Adipose tissue (tissue), 3 donors: ENCODE data around the gene TM4SF18. TPM values are rescaled to one million over a fixed set of nuclear protein-coding genes. Genes with fewer than 3 reads are reported as not detected.

ENCODE experiments used
- H3K27ac ChIP-seq: one replicate; pipeline ENCODE4 v1.5.1; 2013; ENCODE audit warnings: low read depth, low read length
- WGBS, 3 donors: extraction: QIAGEN DNeasy Blood & Tissue Kit; methylation state at CpG; one replicate each; pipeline ENCODE4 v1.1.7; 2013; 5-methylcytosine and 5-hydroxymethylcytosine counted together
- polyA plus RNA-seq, 3 donors: library from polyadenylated mRNA; stranded (reverse); fragments of 200-250 nt; gene quantifications; one replicate each; pipeline ENCODE4 v1.2.3, GENCODE V29; 2013
- donor health status: healthy with polysubstance abuse.
- donor health status: Bipolar disorder and iron deficiency.
- donor health status: healthy.

TM4SF18 gene
- polyA plus RNA-seq, 3 donors = 4.2 to 25.1 (median 5.4) TPM

DNA sequence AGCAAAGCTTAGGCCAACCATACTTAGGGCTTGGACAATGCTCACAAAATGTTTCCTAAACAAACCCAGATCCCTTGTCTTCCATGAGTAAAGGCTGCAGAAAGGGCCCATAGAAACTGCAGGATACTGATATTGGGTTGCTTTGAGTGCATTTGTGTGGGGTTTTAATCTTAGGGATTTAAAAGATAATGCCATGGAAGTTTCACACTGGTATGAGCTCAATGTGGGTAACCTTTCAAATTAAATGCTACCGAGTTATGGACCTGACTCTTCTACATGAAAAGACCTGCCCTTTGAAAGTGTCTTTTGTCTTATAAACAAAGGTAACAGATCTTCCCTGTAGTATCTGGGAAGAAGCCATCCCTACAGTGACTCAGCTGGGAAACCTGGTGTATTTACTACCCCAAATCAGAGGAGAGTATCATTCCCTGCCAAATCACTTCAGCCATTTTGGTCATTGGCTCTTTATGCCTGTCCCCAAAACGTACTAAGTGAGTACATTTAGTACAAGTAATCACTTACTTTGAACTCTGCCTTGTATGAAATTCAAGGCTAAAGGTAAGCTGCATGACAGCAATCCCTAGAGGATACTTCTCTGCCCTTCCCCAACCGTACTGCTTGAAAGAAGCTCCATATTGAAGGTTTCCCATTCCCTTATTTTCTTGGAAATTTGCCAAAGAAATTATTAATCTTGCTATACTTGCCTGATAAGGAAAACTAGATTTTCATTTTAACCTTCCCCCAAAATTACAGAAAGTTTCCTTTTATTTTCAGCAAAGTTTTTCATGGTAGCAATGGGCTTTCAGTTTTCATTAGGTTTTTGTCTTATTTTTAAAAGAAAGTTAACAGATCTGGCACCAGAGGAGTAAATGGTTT, 36.8 kb upstream of the TM4SF18 start:
- WGBS, 3 donors = 45 to 56% (median 45%) methylated on average over 3 of the region's 3 CpGs

DNA sequence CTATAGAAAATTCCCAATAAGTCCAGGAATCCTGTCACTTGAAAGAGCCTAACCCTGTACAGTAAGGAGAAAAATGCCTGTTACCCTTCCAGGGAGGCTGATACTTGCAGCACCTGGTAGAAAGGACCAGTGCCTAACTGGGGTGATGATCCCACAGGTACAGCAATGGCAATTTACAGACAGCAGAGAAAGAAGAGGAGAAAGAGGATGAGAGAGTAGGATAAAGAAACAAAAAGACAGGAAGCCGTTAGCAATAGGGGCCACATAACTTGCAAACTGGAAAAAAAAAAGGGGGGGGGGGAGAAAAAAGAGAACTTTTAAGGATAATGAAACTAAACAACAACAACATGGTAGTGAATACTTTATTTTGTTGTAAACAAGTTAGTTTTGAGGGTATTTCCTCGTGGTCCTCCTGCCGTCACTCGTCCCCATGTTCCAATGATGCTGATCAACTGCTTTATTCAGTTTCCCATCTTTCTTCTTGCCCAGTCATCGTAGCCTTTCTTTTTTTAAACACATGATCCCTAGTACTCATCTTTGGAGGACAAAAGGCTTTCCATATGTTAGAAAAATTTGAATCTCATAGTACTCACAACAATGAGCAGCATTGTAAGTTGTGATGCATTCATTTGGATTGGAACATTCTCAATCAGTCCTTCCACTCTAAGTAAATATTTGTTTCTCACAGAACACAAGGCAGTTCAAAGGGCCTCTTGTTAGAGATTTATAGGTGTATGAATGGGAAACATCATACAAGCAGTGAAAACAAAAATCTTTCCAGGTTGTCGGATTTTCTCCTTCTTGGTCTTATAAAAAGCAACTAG, 35.5 kb upstream of the TM4SF18 start:
- H3K27ac ChIP-seq = no peak overlapping the region
- 67 to 81% (median 79%) methylated on average over 6 of the region's 6 CpGs for WGBS, 3 donors

More for the DNA sequence above, 36.8 kb upstream of the TM4SF18 start:
- H3K27ac ChIP-seq = no peak overlapping the region

DNA sequence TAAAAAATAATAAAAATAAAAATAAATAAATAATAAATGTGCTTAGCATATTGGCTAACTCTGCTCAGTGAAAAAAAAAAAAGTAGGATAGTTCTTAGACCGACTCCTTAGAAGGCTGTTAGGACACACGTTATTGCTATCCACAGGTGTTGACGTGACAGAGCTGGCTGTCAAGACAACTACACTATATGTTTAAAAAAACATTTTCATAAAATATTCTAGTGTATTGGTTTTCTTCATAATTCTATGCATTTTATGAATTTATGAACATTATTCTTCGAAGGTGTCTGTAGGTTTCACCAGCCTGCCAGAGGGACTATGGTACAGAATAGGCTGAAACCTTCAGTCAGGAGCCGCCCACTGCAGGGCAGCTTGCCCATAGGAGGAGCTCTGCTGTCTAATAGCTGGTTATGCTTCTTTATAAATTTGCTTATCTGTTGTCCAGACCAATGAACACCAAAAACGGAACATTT, 34.8 kb upstream of the TM4SF18 start:
- WGBS, 3 donors = 82 to 89% (median 87%) methylated on average over 6 of the region's 6 CpGs
- no peak overlapping the region for H3K27ac ChIP-seq

DNA sequence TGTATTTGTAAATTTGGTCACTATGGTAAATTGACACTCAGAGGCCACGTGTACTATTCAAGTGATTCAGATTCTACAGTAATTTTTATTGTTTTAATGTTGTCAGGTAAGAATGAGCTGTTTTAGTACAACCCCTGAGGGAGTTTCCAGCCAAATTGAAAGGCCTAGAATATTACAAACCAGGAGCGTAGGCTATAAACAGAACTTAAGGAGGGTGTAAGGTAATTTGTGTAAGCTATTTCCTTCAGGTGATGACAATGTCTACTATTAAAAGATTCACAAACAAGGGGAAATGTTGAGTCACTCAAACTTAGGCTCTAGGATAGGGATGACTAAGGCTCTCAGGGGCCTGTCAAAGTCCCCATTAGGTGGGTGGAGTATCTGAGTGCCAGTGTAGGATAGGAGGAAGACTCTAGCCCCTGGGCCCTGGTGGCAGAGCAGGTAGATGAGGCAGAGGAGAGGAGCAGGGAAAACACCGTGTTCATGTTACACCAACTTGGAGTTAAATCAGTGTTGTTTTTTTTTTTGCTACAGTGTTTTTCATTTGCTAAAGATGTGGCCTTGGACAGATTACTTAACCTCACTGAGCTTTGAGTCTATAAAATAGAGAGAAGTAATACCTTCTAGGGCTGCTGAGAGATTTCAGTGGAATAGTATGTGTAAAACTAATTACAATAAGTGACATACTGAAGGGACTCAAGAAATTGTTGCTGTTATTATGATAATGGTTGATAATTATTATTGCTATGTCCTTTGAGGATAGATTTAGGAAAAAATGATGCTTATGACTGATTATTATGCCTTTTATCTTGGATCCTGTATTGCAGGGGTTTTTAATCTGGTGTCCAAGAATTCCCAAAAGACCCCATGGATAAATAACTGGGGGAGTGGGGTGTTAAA, 33.8 kb upstream of the TM4SF18 start:
- no peak overlapping the region for H3K27ac ChIP-seq
- WGBS, 3 donors = 67 to 74% (median 71%) methylated on average over 3 of the region's 3 CpGs

DNA sequence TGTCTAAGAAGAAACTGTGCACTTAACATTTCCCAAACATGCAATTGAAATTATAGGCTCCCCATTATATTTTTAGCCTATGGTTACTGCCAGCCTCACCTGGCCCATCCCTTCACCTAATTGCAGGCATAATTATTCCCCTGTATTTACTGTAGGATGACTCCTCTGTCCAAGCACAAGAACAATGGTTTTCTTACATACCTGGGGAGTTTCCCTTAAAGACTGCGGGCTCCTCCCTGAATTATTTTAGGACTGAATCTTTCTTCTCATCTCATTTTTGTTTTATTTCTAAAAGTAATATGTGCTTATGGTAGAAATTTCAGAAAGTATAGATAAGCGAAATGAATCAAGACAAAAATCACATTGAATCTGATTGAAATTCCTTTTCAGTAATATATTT, 32.6 kb upstream of the TM4SF18 start:
- 91 to 98% (median 94%) methylated on average over 2 of the region's 2 CpGs for WGBS, 3 donors
- H3K27ac ChIP-seq = no peak overlapping the region

DNA sequence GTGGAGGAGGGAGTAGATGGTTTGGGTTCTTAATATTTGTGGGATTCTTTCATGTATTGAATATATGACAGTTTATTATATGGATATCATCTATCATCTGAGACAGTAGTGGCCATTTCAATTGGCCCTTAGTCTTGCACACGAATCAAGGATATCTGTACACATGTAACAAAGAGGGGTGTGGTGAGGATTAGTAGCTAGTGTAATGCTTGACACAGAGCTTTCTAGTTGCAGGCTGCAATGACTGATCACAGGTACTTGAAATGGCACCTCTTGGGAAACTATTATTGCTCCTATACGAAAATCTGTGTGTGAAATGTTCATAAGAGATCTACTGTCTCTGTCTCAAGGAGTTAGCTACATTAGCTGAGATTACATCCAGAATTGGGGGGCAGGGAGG, 31.2 kb upstream of the TM4SF18 start:
- H3K27ac ChIP-seq = no peak overlapping the region
- 85 to 92% (median 89%) methylated on average over 2 of the region's 2 CpGs for WGBS, 3 donors

DNA sequence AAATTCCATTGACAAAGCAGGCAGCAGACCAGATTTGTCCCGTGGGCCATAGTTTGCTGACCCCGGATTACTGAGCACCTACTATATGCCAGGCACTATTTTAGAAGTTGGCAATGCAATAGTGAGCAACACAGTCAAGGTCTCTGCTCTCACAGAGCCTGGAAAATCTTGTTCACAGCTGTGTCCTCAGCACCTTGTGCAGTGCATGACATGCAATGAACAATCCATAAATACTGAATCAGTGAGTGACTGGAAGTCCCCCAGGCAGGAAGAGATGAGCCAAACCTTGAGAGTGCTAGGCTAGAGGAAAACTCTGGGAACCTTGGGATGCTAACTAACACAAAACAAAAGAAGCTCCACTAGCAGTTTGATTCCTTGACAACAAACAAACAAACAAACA, 29.6 kb upstream of the TM4SF18 start:
- no peak overlapping the region for H3K27ac ChIP-seq
- WGBS, 3 donors = 54 to 74% (median 71%) methylated on average over 2 of the region's 2 CpGs

DNA sequence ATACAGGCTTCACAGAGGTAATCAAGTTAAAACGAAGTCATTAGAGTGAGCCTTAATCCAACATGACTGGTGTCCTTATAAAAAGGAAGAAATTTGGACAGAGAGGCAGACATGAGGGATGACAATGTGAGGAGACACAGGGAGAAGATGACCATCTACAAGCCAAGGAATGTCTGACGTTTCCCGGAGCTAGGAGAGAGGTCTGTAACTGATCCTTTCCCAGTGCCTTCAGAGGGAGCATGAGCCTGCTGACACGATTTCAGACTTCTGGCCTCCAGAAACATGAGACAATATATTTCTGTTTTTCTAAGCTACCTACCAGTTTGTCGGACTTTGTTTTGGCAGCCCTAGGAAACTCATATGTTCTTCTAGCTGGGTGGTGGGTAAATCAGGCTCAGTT, 28.9 kb upstream of the TM4SF18 start:
- WGBS, 3 donors = 78 to 88% (median 86%) methylated on average over 5 of the region's 5 CpGs
- no peak overlapping the region for H3K27ac ChIP-seq

DNA sequence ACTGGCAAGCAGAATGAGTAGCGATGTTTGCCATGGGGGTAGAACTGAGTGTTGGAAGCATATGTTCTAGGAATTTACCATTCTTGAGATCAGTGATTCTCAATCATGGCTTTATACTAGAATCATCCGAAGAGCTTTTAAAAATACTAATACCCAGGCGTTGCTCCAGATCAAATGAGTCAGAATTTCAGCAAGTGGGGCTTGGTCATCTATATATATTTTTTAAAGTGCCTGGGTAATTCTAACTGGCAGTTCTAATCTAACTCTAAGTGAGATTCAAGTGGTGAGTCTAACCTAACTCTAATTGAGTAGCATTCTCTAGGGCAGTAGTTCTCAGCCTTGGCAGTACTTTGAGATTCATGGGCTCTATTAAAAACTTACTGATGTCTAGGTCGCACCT, 23.2 kb upstream of the TM4SF18 start:
- no peak overlapping the region for H3K27ac ChIP-seq
- 57 to 91% (median 80%) methylated on average over 4 of the region's 4 CpGs for WGBS, 3 donors

DNA sequence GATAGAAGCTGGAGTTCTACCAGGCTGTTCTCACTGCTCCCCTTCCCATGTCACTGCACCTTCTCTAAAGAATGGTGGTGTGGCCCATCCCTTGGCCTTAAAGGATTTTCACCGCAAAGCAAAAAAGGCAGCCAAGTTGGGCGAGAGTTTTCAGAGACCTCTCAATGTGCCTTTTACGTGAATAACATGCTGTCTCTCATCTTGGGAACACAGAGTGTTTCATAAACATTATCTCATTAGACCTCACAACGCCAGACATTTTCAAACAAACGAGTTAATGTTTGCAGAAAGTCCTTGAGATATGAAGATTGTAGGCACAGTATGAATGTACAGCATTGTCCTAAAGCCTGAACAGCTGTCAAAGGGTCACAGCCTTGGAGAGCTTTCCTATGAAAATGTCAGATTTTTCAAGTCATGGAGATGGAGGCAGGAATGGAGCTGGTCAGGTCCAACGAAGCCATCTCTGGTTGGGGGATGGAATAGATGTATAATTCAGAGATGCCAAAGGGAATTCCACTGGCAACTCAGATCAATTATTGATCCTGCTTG, 22.7 kb upstream of the TM4SF18 start:
- H3K27ac ChIP-seq = no peak overlapping the region
- 25 to 88% (median 79%) methylated on average over 6 of the region's 6 CpGs for WGBS, 3 donors

DNA sequence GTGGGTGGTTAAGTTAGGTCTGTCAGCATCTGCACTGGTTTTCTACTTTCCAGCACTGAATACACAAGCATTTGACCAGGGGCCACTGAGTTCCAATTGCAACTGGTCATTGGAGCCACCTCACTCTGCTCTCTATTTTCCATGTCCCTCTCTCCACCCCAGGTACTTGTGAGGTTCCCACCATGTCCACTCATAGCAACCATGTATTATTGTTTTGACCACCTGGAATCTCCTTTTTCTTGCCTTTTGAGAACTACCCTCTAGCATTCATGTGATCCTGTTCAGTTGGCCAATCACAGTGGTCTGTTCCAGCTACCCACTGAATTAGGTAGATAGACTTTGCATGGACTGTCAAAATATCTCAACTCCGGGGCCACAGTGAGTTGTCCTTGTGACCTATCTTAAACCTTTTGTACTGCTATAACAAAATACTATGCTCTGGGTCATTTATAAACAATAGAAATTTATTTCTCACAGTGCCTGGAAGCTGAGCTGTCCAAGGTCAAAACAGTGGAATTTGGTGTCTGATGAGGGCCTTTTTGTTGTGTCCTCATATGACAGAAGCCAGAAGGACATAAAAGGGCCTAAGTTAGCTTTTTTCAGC, 20.2 kb upstream of the TM4SF18 start:
- H3K27ac ChIP-seq = no peak overlapping the region

DNA sequence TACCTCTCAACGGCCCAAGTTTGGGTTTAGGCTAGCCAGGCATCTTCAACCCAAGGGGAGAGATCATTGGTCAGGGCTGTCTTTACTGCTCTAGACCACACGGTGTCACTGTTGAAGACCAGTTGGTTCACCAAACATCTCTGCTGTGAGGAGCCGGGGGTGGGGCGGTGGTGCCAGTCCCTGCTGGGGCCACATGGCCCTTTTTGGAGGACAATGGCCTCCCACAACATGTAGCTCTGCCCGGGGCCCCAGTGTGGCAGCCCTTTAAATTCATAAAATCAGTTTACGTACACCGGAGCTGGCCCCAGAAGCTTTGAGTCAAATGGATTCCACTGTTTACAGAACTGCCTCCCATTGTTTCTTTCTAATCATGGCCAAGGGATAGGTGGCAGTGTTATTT, 19.1 kb upstream of the TM4SF18 start:
- no peak overlapping the region for H3K27ac ChIP-seq
- 47 to 49% (median 47%) methylated on average over 7 of the region's 7 CpGs for WGBS, 3 donors

More for the DNA sequence above, 20.2 kb upstream of the TM4SF18 start:
- WGBS, 3 donors = 46 to 86% (median 71%) methylated on average over 1 of the region's 1 CpG

DNA sequence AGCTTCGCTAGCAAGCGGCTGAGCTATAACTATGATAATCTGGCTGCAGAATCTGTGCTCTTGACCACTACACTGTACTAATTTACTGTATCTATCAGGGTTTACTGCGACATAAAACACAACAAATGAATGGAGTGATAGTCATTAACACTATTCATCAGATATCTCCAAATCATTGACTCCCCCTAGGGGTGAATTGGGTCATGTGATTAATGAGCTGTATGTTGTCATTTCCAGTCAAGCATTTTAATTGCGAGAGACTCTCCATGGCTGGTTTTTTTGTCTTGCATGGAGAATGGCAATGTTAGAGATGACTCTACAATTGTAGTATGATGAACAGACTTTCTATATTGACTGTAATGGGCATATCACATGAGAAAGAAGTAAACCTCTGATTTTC, 10.5 kb upstream of the TM4SF18 start:
- WGBS, 3 donors = 92 to 96% (median 93%) methylated on average over 4 of the region's 4 CpGs
- H3K27ac ChIP-seq = no peak overlapping the region

DNA sequence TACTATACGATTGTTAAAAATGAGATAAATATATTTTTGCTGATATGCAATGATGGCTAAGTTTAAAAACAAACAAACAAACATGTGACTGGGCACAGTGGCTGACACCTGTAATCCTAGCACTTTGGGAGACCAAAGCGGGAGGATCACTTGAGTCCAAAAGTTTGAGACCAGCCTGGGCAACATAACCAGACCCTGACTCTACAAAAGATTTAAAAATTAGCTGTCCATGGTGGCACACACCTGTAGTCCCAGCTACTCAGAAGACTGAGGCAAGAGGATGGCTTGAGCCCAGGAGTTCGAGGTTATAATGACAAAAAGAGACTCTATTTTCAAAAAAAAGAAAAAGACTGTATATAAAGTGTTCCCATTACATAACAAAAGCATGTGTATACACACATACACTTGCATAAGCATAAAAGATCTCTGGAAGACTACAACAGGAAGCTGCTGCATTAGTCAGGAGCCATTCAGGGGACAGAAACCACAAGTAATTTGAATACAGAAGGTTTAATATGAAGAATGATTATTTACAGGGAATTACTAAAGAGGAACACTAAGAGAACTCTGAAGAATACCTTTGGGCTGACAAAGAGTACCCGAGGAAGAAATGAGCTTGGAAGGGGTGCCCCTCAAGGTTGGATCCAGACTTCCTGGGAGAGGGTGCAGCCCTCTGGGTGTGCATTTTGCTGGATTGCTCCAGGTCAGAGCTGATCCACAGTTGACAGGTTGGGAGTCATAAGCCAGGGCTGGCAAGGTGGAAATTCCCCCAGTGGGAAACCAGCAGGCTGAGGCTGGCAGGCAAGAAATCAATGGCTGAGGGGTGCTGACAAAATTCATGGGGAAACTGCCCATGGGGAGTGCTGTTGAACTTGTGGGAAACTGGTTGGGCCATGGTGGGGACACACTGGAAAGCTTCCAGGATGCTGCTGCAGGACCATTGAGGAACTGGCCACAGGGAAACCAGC, 9.3 kb upstream of the TM4SF18 start:
- WGBS, 3 donors = 73 to 82% (median 74%) methylated on average over 4 of the region's 4 CpGs
- no peak overlapping the region for H3K27ac ChIP-seq

DNA sequence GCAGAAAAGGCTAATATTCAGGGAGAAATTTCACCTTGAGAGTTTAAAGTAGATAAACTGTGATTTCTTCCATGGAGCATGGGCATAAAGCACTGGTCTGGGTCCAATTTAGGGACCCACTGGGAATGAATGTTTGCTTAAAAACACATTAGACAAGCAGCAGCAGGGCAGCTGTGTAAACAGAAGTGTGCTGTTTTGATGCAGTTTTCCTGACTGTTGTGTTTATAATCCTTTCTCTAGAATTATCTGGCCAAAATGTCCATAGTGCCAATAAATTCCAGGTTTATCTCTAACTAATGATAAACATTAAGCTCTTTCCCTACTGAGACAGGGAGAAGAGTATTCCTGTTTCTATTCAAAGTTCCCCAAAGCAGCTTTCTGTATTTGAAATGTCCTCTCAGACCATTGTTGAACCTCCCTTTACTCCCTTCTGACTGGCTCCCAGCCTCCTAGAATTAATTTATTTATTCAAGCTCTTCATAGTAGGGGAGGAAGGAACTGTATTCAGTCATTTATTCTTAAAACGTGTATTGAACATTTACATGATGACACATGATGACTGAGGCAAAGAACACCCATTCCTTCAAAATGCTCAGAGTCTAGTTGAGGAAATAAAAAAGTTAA, 7.0 kb upstream of the TM4SF18 start:
- peak overlapping the region; percentile 38 for H3K27ac ChIP-seq
- 10 to 17% (median 14%) methylated on average over 1 of the region's 1 CpG for WGBS, 3 donors

DNA sequence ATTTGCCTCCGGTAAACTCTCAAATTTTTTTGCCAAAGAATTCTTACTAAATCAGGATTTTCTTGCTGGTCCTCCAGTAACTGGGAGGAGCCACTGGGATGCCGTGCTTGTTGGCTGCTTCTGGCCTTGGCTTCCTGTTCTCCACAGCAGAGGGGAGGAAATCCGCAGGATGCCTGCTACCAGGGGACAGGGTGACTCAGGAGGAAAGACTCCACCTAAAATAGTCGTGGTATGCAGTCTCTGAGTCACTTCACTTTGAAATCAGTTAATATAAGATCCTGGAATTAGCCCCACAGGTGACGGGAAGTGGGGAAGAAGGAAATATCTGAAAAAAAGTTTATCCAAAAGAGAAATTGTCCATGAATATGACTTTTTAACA, 6.5 kb upstream of the TM4SF18 start:
- H3K27ac ChIP-seq = no peak overlapping the region
- 3 to 9% (median 4%) methylated on average over 5 of the region's 5 CpGs for WGBS, 3 donors
